Measurements from ENCODE around the gene GABRB1.

GRCh38 chr4:47444031-47444430 is 412.7 kb downstream of the GABRB1 start:
- TF ChIP-seq CTCF (conservative IDR thresholded peaks at IDR 0.05 in 1 of 2, IDR thresholded peaks at IDR 0.05 in 1 of 2; ENCODE audit: extremely low read depth in 1 of 2, insufficient read depth in 1 of 2, low read depth in 1 of 2, low read length in 2 of 2): no peak
- TF ChIP-seq EZH2 (IDR thresholded peaks at IDR 0.05; ENCODE audit: borderline replicate concordance, low read length): no peak

All from mammary epithelial cell (primary cell).